Measurements from ENCODE around the gene MRPL2. TPM values are rescaled to one million over a fixed set of nuclear protein-coding genes. Genes with fewer than 3 reads are reported as not detected.

The MRPL2 gene
- total RNA-seq, 1 donor from 2014 or later = 45.7 TPM

DNA sequence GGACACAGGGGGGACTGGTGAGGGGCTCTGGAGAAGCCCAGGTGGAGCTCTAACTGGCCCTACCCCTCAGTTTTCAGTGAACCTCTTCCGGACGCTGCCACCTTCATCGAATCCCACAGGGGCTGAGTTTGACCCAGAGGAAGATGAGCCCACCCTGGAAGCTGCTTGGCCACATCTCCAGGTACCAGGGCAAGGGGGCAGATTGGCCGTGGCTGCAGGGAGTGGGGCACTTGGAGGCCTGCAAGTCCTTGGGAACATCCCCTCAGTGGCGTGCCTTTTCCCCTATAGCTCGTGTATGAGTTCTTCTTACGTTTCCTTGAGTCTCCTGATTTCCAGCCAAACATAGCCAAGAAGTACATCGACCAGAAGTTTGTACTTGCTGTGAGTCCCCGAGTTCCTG, 52.1 kb downstream of the MRPL2 start:
- no peaks in the 10 kb centered on the region for H3K9me3 Mint-ChIP-seq

DNA sequence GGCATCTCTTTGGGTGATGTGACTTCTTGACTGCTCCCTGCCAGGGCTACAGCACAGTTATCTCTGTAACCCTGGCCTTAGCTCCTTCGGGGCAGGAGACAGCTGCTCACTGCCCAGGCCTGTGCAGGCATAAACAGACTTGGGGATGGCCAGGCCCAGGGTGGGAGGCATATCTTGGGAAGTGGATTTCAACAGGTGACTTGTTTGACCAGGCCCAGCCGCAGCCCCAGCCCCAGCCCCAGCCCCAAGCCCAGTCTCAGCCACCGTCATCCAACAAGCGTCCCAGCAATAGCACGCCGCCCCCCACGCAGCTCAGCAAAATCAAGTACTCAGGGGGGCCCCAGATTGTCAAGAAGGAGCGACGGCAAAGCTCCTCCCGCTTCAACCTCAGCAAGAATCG, 53.0 kb downstream of the MRPL2 start:
- DNase-seq (ENCODE audit: low read depth, low spot score) = no peak
- no peaks in the 10 kb centered on the region for H3K9me3 Mint-ChIP-seq
- no peak overlapping the region for H3K4me3 Mint-ChIP-seq
- peaks cover 8% of the 10 kb centered on the region for H3K36me3 Mint-ChIP-seq (ENCODE audit: low read depth)
- no peaks in the 10 kb centered on the region for H3K27me3 Mint-ChIP-seq (ENCODE audit: low read depth)
- no peak overlapping the region for H3K27ac Mint-ChIP-seq (ENCODE audit: unreplicated experiment)
- no peaks in the 10 kb centered on the region for H3K4me1 Mint-ChIP-seq
- TF ChIP-seq, protein P1, sequence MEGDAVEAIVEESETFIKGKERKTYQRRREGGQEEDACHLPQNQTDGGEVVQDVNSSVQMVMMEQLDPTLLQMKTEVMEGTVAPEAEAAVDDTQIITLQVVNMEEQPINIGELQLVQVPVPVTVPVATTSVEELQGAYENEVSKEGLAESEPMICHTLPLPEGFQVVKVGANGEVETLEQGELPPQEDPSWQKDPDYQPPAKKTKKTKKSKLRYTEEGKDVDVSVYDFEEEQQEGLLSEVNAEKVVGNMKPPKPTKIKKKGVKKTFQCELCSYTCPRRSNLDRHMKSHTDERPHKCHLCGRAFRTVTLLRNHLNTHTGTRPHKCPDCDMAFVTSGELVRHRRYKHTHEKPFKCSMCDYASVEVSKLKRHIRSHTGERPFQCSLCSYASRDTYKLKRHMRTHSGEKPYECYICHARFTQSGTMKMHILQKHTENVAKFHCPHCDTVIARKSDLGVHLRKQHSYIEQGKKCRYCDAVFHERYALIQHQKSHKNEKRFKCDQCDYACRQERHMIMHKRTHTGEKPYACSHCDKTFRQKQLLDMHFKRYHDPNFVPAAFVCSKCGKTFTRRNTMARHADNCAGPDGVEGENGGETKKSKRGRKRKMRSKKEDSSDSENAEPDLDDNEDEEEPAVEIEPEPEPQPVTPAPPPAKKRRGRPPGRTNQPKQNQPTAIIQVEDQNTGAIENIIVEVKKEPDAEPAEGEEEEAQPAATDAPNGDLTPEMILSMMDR (conservative IDR thresholded peaks at IDR 0.05) = no peak

More for the DNA sequence above, 52.1 kb downstream of the MRPL2 start:
- Mint-ChIP-seq H3K27ac (ENCODE audit: unreplicated experiment) (no peak overlapping the region), H3K4me1 (peaks cover 2% of the 10 kb centered on the region), H3K4me3 (peak overlapping the region; percentile 14), H3K36me3 (ENCODE audit: low read depth) (peaks cover 8% of the 10 kb centered on the region), H3K27me3 (ENCODE audit: low read depth) (no peaks in the 10 kb centered on the region)
- no peak for DNase-seq (ENCODE audit: low read depth, low spot score)
- TF ChIP-seq, protein P1 (conservative IDR thresholded peaks at IDR 0.05) = no peak

DNA sequence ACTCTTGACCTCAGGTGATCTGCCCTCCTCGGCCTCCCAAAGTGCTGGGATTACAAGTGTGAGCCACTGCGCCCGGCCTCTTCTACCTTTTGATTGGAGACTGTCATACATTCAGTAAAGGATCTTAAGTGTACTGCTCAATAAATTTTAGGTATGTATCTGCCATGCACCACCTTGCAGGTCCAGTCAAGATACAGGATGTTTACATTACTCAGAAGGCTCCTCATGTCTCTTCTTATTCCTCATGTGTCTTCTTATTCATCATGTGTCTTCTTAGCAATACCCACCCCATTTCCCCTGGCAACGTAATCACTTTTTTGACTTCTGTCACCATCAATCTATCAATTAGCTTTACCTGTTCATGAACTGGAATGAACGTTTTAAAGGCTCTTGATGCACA, 53.4 kb downstream of the MRPL2 start:
- TF ChIP-seq, protein P1 (conservative IDR thresholded peaks at IDR 0.05) = no peak
- Mint-ChIP-seq H3K4me3 (no peak overlapping the region), H3K4me1 (no peaks in the 10 kb centered on the region), H3K9me3 (no peaks in the 10 kb centered on the region), H3K36me3 (ENCODE audit: low read depth) (peaks cover 8% of the 10 kb centered on the region), H3K27ac (ENCODE audit: unreplicated experiment) (no peak overlapping the region), H3K27me3 (ENCODE audit: low read depth) (no peaks in the 10 kb centered on the region)
- DNase-seq (ENCODE audit: low read depth, low spot score) = no peak

Other genes starting within 250 kb of the MRPL2 start
- 103 and 105 TPM in 2 replicates for gene RPL7L1, start 179.8 kb downstream of the MRPL2 start, total RNA-seq
- not detected in 2 replicates for gene PTCRA, start 143.4 kb downstream of the MRPL2 start, total RNA-seq
- 61.3 and 62.6 TPM in 2 replicates for gene CNPY3, start 130.0 kb downstream of the MRPL2 start, total RNA-seq
- 1.5 and 1.8 TPM in 2 replicates for gene GNMT, start 98.7 kb downstream of the MRPL2 start, total RNA-seq
- 21.7 and 22.5 TPM in 2 replicates for gene PEX6, start 80.3 kb downstream of the MRPL2 start, total RNA-seq
- gene PPP2R5D, start 74.9 kb downstream of the MRPL2 start, total RNA-seq = 67.5 and 67.6 TPM in 2 replicates
- 94.7 and 102 TPM in 2 replicates for gene MEA1, start 45.5 kb downstream of the MRPL2 start, total RNA-seq
- 105 and 109 TPM in 2 replicates for gene KLHDC3, start 45.2 kb downstream of the MRPL2 start, total RNA-seq
- gene RRP36, start 37.8 kb downstream of the MRPL2 start, total RNA-seq = 89.1 and 93.4 TPM in 2 replicates
- 40.6 and 42.9 TPM in 2 replicates for gene CUL7, start 5.6 kb downstream of the MRPL2 start, total RNA-seq
- gene KLC4, start 197 bp upstream of the MRPL2 start, total RNA-seq = 16.7 and 20.3 TPM in 2 replicates
- 101 and 106 TPM in 2 replicates for gene PTK7, start 16.9 kb upstream of the MRPL2 start, total RNA-seq
- gene SRF, start 111.8 kb upstream of the MRPL2 start, total RNA-seq = 37.5 and 37.8 TPM in 2 replicates
- 37.2 and 37.5 TPM in 2 replicates for gene CUL9, start 122.8 kb upstream of the MRPL2 start, total RNA-seq
- 50.3 and 55.1 TPM in 2 replicates for gene DNPH1, start 170.0 kb upstream of the MRPL2 start, total RNA-seq
- gene TTBK1, start 184.0 kb upstream of the MRPL2 start, total RNA-seq = 5.1 and 5.4 TPM in 2 replicates
- 0.37 TPM in 1 of 2 replicates, not detected in the other for gene SLC22A7, start 238.8 kb upstream of the MRPL2 start, total RNA-seq
- 2.0 and 2.6 TPM in 2 replicates for gene CRIP3, start 249.4 kb upstream of the MRPL2 start, total RNA-seq